Mucosa of stomach (tissue), 1 donor: ENCODE results near the gene FRAS1.

Source experiments
- H3K27me3 ChIP-seq: one replicate; pipeline ENCODE4 v1.7.0; 2013; ENCODE audit warnings: mild to moderate bottlenecking, low read length; ENCODE audit not compliant: control insufficient read depth, insufficient read depth
- H3K36me3 ChIP-seq: one replicate; pipeline ENCODE4 v1.7.0; 2013; ENCODE audit warnings: low read length; ENCODE audit not compliant: control insufficient read depth, insufficient read depth
- H3K4me1 ChIP-seq: one replicate; pipeline ENCODE4 v1.7.0; 2013; ENCODE audit warnings: mild to moderate bottlenecking, low read length; ENCODE audit not compliant: control insufficient read depth, insufficient read depth
- H3K4me3 ChIP-seq: one replicate; pipeline ENCODE4 v1.7.0; 2013; ENCODE audit warnings: low read length
- H3K9ac ChIP-seq: one replicate; pipeline ENCODE4 v1.7.0; 2013; ENCODE audit warnings: mild to moderate bottlenecking, low read length, moderate library complexity
- H3K9me3 ChIP-seq: one replicate; pipeline ENCODE4 v1.7.0; 2013; ENCODE audit warnings: mild to moderate bottlenecking, low read length, moderate library complexity; ENCODE audit not compliant: control insufficient read depth
- donor health status: Pancreatic carcinoma.

The FRAS1 gene

GRCh38 chr4:78354782-78355181 lies 297.7 kb downstream of the FRAS1 start:
- Histone ChIP-seq H3K4me1 (no peaks in the 10 kb centered on the region), H3K9me3 (no peaks in the 10 kb centered on the region), H3K27me3 (no peaks in the 10 kb centered on the region), H3K36me3 (no peaks in the 10 kb centered on the region), H3K9ac (no peak overlapping the region), H3K4me3 (no peak overlapping the region)

- no peaks in the 10 kb centered on the region for H3K4me1 ChIP-seq
- H3K27me3 ChIP-seq = no peaks in the 10 kb centered on the region
- H3K4me3 ChIP-seq = no peak overlapping the region
- H3K36me3 ChIP-seq = no peaks in the 10 kb centered on the region
- H3K9ac ChIP-seq = no peak overlapping the region
- no peaks in the 10 kb centered on the region for H3K9me3 ChIP-seq
Measured at GRCh38 chr4:78355306-78355705, 298.2 kb downstream of the FRAS1 start.

GRCh38 chr4:78356251-78356786 lies 299.2 kb downstream of the FRAS1 start:
- H3K36me3 ChIP-seq = no peaks in the 10 kb centered on the region
- H3K9ac ChIP-seq = no peak overlapping the region
- H3K4me1 ChIP-seq = no peaks in the 10 kb centered on the region
- H3K9me3 ChIP-seq = no peaks in the 10 kb centered on the region
- H3K27me3 ChIP-seq = no peaks in the 10 kb centered on the region
- no peak overlapping the region for H3K4me3 ChIP-seq

GRCh38 chr4:78357122-78357521 lies 300.0 kb downstream of the FRAS1 start:
- Histone ChIP-seq H3K4me3 (no peak overlapping the region), H3K36me3 (no peaks in the 10 kb centered on the region), H3K9ac (no peak overlapping the region), H3K4me1 (no peaks in the 10 kb centered on the region), H3K27me3 (no peaks in the 10 kb centered on the region), H3K9me3 (no peaks in the 10 kb centered on the region)

- no peaks in the 10 kb centered on the region for H3K9me3 ChIP-seq
- H3K27me3 ChIP-seq = no peaks in the 10 kb centered on the region
- H3K36me3 ChIP-seq = no peaks in the 10 kb centered on the region
- no peak overlapping the region for H3K9ac ChIP-seq
- H3K4me1 ChIP-seq = no peaks in the 10 kb centered on the region
- no peak overlapping the region for H3K4me3 ChIP-seq
Measured at GRCh38 chr4:78360466-78360865, 303.3 kb downstream of the FRAS1 start.

GRCh38 chr4:78361621-78362120 lies 304.5 kb downstream of the FRAS1 start:
- Histone ChIP-seq H3K4me1 (no peaks in the 10 kb centered on the region), H3K27me3 (no peaks in the 10 kb centered on the region), H3K4me3 (no peak overlapping the region), H3K9ac (no peak overlapping the region), H3K9me3 (no peaks in the 10 kb centered on the region), H3K36me3 (no peaks in the 10 kb centered on the region)

GRCh38 chr4:78362310-78362709 lies 305.2 kb downstream of the FRAS1 start:
- H3K36me3 ChIP-seq = no peaks in the 10 kb centered on the region
- H3K9me3 ChIP-seq = no peaks in the 10 kb centered on the region
- H3K9ac ChIP-seq = no peak overlapping the region
- H3K4me3 ChIP-seq = no peak overlapping the region
- no peaks in the 10 kb centered on the region for H3K4me1 ChIP-seq
- no peaks in the 10 kb centered on the region for H3K27me3 ChIP-seq

- Histone ChIP-seq H3K4me1 (no peaks in the 10 kb centered on the region), H3K9ac (no peak overlapping the region), H3K36me3 (no peaks in the 10 kb centered on the region), H3K27me3 (no peaks in the 10 kb centered on the region), H3K9me3 (no peaks in the 10 kb centered on the region), H3K4me3 (no peak overlapping the region)
Measured at GRCh38 chr4:78363031-78363570, 306.0 kb downstream of the FRAS1 start.

- Histone ChIP-seq H3K27me3 (no peaks in the 10 kb centered on the region), H3K36me3 (no peaks in the 10 kb centered on the region), H3K4me1 (peaks cover 12% of the 10 kb centered on the region), H3K4me3 (no peak overlapping the region), H3K9ac (no peak overlapping the region), H3K9me3 (no peaks in the 10 kb centered on the region)
Measured at GRCh38 chr4:78369679-78370078, 312.6 kb downstream of the FRAS1 start.

- Histone ChIP-seq H3K4me3 (no peak overlapping the region), H3K36me3 (no peaks in the 10 kb centered on the region), H3K9ac (no peak overlapping the region), H3K27me3 (no peaks in the 10 kb centered on the region), H3K4me1 (peaks cover 12% of the 10 kb centered on the region), H3K9me3 (no peaks in the 10 kb centered on the region)
Measured at GRCh38 chr4:78370631-78371372, 313.7 kb downstream of the FRAS1 start.

GRCh38 chr4:78372355-78372988 lies 315.3 kb downstream of the FRAS1 start:
- no peaks in the 10 kb centered on the region for H3K36me3 ChIP-seq
- no peak overlapping the region for H3K4me3 ChIP-seq
- H3K27me3 ChIP-seq = no peaks in the 10 kb centered on the region
- no peaks in the 10 kb centered on the region for H3K9me3 ChIP-seq
- H3K4me1 ChIP-seq = peaks cover 12% of the 10 kb centered on the region
- H3K9ac ChIP-seq = no peak overlapping the region

- H3K9me3 ChIP-seq = no peaks in the 10 kb centered on the region
- no peak overlapping the region for H3K9ac ChIP-seq
- H3K4me1 ChIP-seq = no peaks in the 10 kb centered on the region
- no peaks in the 10 kb centered on the region for H3K27me3 ChIP-seq
- no peaks in the 10 kb centered on the region for H3K36me3 ChIP-seq
- H3K4me3 ChIP-seq = no peak overlapping the region
Measured at GRCh38 chr4:78377555-78377954, 320.4 kb downstream of the FRAS1 start.
